Neuronal stem cell (in vitro differentiated cells): ENCODE results near the gene SEMA3E.

Source experiments
- DNase-seq: peaks from one replicate; pipeline ENCODE4 v3.0.0-alpha.2; 2013; ENCODE audit warnings: low spot score
- H2AFZ ChIP-seq: one replicate; pipeline ENCODE4 v1.6.1; 2013; ENCODE audit warnings: mild to moderate bottlenecking, low read length, inconsistent platforms
- H2AK5ac ChIP-seq: 2 replicates; pipeline ENCODE4 v1.6.1; 2013; ENCODE audit warnings: low read depth, mild to moderate bottlenecking, inconsistent platforms, low read length, moderate library complexity, mixed read lengths
- H2BK120ac ChIP-seq: 2 replicates; pipeline ENCODE4 v1.6.1; 2013; ENCODE audit warnings: low read depth, mild to moderate bottlenecking, inconsistent platforms, low read length, moderate library complexity, mixed read lengths
- H2BK12ac ChIP-seq: one replicate; pipeline ENCODE4 v1.6.1; 2013; ENCODE audit warnings: low read length, inconsistent platforms
- H2BK15ac ChIP-seq: 2 replicates; pipeline ENCODE4 v1.6.1; 2013; ENCODE audit warnings: mild to moderate bottlenecking, low read length, inconsistent platforms, mixed read lengths
- H2BK5ac ChIP-seq: one replicate; pipeline ENCODE4 v1.6.1; 2013; ENCODE audit warnings: inconsistent platforms, mild to moderate bottlenecking, low read length, moderate library complexity
- H3K14ac ChIP-seq: one replicate; pipeline ENCODE4 v1.6.1; 2013; ENCODE audit warnings: low read length, inconsistent platforms
- H3K18ac ChIP-seq: 2 replicates; pipeline ENCODE4 v1.6.1; 2013; ENCODE audit warnings: low read length, inconsistent platforms
- H3K23ac ChIP-seq: 2 replicates; pipeline ENCODE4 v1.6.1; 2013; ENCODE audit warnings: low read depth, mild to moderate bottlenecking, mixed read lengths, low read length, inconsistent platforms; ENCODE audit not compliant: poor library complexity
- H3K27ac ChIP-seq: replicated peaks from 3 replicates; pipeline ENCODE4 v1.5.1; 2013; ENCODE audit warnings: low read length, inconsistent platforms
- H3K27me3 ChIP-seq, 3 experiments: 2 replicates each; pipeline ENCODE4 v1.6.1; 2013; ENCODE audit warnings: low read length in 3 of 3, mild to moderate bottlenecking in 2 of 3, inconsistent platforms in 1 of 3, low read depth in 1 of 3, mixed read lengths in 1 of 3, moderate library complexity in 1 of 3; ENCODE audit not compliant: control insufficient read depth in 3 of 3, insufficient read depth in 3 of 3
- H3K36me3 ChIP-seq, 2 donors: replicated peaks in 1 of 2; 2 replicates each; pipeline ENCODE4 v1.6.1; 2013; ENCODE audit warnings: low read length in 2 of 2; ENCODE audit not compliant: control insufficient read depth in 2 of 2, insufficient read depth in 2 of 2
- H3K4ac ChIP-seq: 2 replicates; pipeline ENCODE4 v1.6.1; 2013; ENCODE audit warnings: inconsistent platforms, mild to moderate bottlenecking, low read length, moderate library complexity
- H3K4me1 ChIP-seq, 2 donors: 1 replicate in 1 of 2; 2 replicates in 1 of 2; pipeline ENCODE4 v1.6.1; 2013; ENCODE audit warnings: low read length in 2 of 2, low read depth in 1 of 2; ENCODE audit not compliant: control insufficient read depth in 2 of 2, insufficient read depth in 1 of 2
- H3K4me2 ChIP-seq: one replicate; pipeline ENCODE4 v1.6.1; 2013; ENCODE audit warnings: mild to moderate bottlenecking, low read length, inconsistent platforms; ENCODE audit not compliant: insufficient read depth, poor library complexity, severe bottlenecking
- H3K4me3 ChIP-seq, 2 donors: 2 replicates each; pipeline ENCODE4 v1.5.1; 2013; ENCODE audit warnings: low read length in 2 of 2, mild to moderate bottlenecking in 2 of 2, inconsistent platforms in 1 of 2, moderate library complexity in 1 of 2
- H3K79me1 ChIP-seq: one replicate; pipeline ENCODE4 v1.6.1; 2013; ENCODE audit warnings: low read depth, mild to moderate bottlenecking, inconsistent platforms, low read length, moderate library complexity
- H3K9ac ChIP-seq: one replicate; pipeline ENCODE4 v1.6.1; 2013; ENCODE audit warnings: mild to moderate bottlenecking, low read depth, low read length, inconsistent platforms; ENCODE audit not compliant: poor library complexity
- H3K9me3 ChIP-seq, 2 donors: replicated peaks in 1 of 2; 2 replicates each; pipeline versions ENCODE3 to v1.6.1; 2013; ENCODE audit warnings: low read length in 2 of 2, mild to moderate bottlenecking in 2 of 2, inconsistent platforms in 1 of 2, low read depth in 1 of 2, mixed read lengths in 1 of 2, moderate library complexity in 1 of 2; ENCODE audit not compliant: control insufficient read depth in 2 of 2, insufficient read depth in 1 of 2
- H4K8ac ChIP-seq: one replicate; pipeline ENCODE4 v1.6.1; 2013; ENCODE audit warnings: low read depth, mild to moderate bottlenecking, inconsistent platforms, low read length, moderate library complexity
- H4K91ac ChIP-seq: one replicate; pipeline ENCODE4 v1.6.1; 2013; ENCODE audit warnings: low read length, low read depth, mild to moderate bottlenecking, inconsistent platforms; ENCODE audit not compliant: poor library complexity
- WGBS, 2 donors: extraction: QIAGEN DNeasy Blood & Tissue Kit; methylation state at CpG; one replicate each; pipeline ENCODE4 v1.1.7; 2013; ENCODE audit warnings: missing lambda C conversion rate in 2 of 2, mixed read lengths in 1 of 2; ENCODE audit not compliant: insufficient read length in 2 of 2, insufficient replicate concordance in 1 of 2; ENCODE audit errors: extremely low coverage in 2 of 2; 5-methylcytosine and 5-hydroxymethylcytosine counted together

Gene SEMA3E

DNA sequence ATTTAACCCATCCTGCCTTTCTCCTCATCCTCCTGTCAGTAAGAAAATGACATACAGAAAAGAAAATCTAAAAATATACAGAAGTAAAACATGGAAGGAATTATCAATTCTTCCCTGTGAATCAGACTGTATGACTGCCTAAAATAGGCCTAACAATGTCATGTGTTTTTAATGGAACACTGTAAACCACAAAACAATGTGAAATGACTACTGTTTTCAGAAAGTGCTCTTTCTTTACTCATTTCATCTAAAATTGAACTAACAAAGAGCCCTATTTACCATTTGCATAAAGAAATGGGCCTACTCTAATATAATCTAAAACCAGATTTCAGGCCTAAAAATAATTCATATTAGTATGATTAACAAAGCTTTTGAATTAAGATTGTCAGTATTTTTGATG is 35.7 kb downstream of the SEMA3E start:
- Histone ChIP-seq H2BK12ac (no peak overlapping the region), H3K4me3 (no peak overlapping the region), H2AK5ac (no peak overlapping the region), H3K27ac (no peak overlapping the region), H3K4ac (no peak overlapping the region), H3K4me1 (peaks cover 0 to 2% of the 10 kb centered on the region in 2 donors), H2BK120ac (no peak overlapping the region), H3K23ac (no peak overlapping the region), H3K27me3 (no peaks in the 10 kb centered on the region), H3K79me1 (no peaks in the 10 kb centered on the region), H3K4me2 (no peak overlapping the region), H4K91ac (no peak overlapping the region), H3K36me3 (no peaks in the 10 kb centered on the region), H3K14ac (no peak overlapping the region), H3K18ac (no peak overlapping the region), H3K9me3 (no peaks in the 10 kb centered on the region), H2BK15ac (no peak overlapping the region), H2BK5ac (no peak overlapping the region), H3K9ac (no peak overlapping the region), H4K8ac (no peak overlapping the region), H2AFZ (no peak overlapping the region)
- DNase-seq, result no peak

DNA sequence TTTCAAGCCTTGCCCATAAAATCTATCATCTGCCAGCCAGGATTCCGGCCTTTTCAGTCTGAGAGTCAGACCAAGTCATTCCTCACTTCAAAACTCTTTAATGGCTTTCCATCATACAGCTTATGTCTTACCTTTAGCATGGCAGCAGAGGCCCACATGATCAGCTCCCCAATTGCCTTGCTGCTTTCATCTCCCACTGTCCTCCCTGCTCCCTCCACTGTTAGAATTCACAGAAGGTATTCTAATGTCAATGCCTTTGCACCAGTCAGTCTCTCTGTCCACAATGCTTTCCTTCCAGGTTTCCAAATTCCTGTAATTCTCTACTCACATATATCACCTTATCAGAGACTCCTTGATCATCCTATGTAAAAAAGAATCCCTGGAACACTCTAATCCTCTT is 37.2 kb downstream of the SEMA3E start:
- no peak overlapping the region for H3K27ac ChIP-seq
- no peak overlapping the region for H3K23ac ChIP-seq
- no peak overlapping the region for H3K14ac ChIP-seq
- H2BK15ac ChIP-seq, result no peak overlapping the region
- no peaks in the 10 kb centered on the region for H3K27me3 ChIP-seq
- H3K4me2 ChIP-seq, result no peak overlapping the region
- no peak overlapping the region for H2BK12ac ChIP-seq
- DNase-seq, result no peak
- no peak overlapping the region for H2AFZ ChIP-seq
- H3K4me1 ChIP-seq, result peaks cover 0 to 2% of the 10 kb centered on the region in 2 donors
- no peak overlapping the region for H3K4me3 ChIP-seq
- H3K9me3 ChIP-seq, result no peaks in the 10 kb centered on the region
- no peak overlapping the region for H2AK5ac ChIP-seq
- no peak overlapping the region for H4K91ac ChIP-seq
- H3K9ac ChIP-seq, result no peak overlapping the region
- H3K4ac ChIP-seq, result no peak overlapping the region
- no CpG with 5 or more reads among the region's 1 CpG for WGBS, 2 donors
- no peak overlapping the region for H4K8ac ChIP-seq
- H3K18ac ChIP-seq, result no peak overlapping the region
- no peak overlapping the region for H2BK5ac ChIP-seq
- no peaks in the 10 kb centered on the region for H3K36me3 ChIP-seq
- no peaks in the 10 kb centered on the region for H3K79me1 ChIP-seq
- no peak overlapping the region for H2BK120ac ChIP-seq

DNA sequence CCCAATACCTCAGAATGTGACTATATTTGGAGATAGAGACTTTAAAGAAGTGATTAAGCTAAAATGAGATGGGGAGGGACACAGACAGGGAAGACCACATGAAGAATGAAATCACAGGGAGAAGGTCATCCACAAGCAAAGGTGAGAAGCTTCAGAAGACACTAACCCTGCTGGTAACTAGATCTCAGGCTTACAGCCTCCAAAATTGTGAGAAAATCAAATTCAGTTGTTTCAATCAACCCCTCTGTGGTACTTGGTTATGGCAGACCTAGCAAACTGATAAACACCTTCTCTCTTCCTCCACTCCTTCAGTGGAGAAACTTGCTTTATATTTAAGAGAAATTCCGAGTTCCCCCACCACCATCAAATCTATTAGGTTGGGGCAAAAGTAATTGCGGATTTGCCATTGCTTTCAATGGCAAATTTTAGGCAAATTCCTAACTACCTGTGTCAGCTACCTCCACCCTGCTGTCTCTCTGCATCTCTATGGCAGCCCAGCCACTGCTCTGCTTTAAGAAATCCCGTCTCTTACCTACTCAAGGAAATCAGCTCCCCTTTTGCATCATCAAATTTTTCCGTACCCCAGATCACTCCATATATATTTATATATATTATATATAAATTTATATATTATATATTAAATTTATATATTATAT is 38.2 kb downstream of the SEMA3E start:
- H3K4me2 ChIP-seq, result no peak overlapping the region
- no peak overlapping the region for H2AFZ ChIP-seq
- WGBS, 2 donors, result no CpG with 5 or more reads among the region's 4 CpGs
- no peak overlapping the region for H3K23ac ChIP-seq
- no peak overlapping the region for H3K4ac ChIP-seq
- no peak overlapping the region for H4K8ac ChIP-seq
- no peak overlapping the region for H3K27ac ChIP-seq
- H2BK120ac ChIP-seq, result no peak overlapping the region
- no peak overlapping the region for H3K14ac ChIP-seq
- H3K27me3 ChIP-seq, result no peaks in the 10 kb centered on the region
- H2AK5ac ChIP-seq, result no peak overlapping the region
- no peak overlapping the region for H4K91ac ChIP-seq
- no peaks in the 10 kb centered on the region for H3K9me3 ChIP-seq
- H3K4me3 ChIP-seq, result no peak overlapping the region
- no peak overlapping the region for H2BK15ac ChIP-seq
- no peak overlapping the region for H3K18ac ChIP-seq
- H3K9ac ChIP-seq, result no peak overlapping the region
- no peak overlapping the region for H2BK12ac ChIP-seq
- no peak for DNase-seq
- H2BK5ac ChIP-seq, result no peak overlapping the region
- no peaks in the 10 kb centered on the region for H3K79me1 ChIP-seq
- no peaks in the 10 kb centered on the region for H3K36me3 ChIP-seq
- H3K4me1 ChIP-seq, result peaks cover 0 to 2% of the 10 kb centered on the region in 2 donors

DNA sequence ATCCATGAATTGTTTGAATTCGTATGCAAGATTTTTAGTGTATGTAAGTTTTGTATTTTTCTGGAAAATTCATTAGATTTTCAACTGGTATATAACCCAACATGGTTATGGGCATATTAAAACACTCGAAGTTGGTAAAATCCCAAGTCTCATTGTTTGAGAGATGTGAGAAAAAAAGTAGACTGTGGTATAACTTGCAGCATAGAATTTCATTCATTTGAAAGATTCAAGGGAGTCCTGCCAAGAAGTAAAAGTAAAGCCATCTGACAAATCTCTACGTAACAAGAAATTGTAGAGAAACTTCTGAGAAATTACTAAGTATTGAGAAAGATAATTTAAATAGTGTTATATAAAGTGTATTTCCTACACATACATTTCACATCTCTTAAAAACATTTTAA is 40.2 kb downstream of the SEMA3E start:
- Histone ChIP-seq H4K91ac (no peak overlapping the region), H3K27ac (no peak overlapping the region), H2BK12ac (no peak overlapping the region), H3K9me3 (no peaks in the 10 kb centered on the region), H3K14ac (no peak overlapping the region), H3K4ac (no peak overlapping the region), H3K4me1 (peaks cover 0 to 2% of the 10 kb centered on the region in 2 donors), H4K8ac (no peak overlapping the region), H3K4me3 (no peak overlapping the region), H3K27me3 (no peaks in the 10 kb centered on the region), H3K36me3 (no peaks in the 10 kb centered on the region), H3K9ac (no peak overlapping the region), H2AFZ (no peak overlapping the region), H3K79me1 (no peaks in the 10 kb centered on the region), H2BK15ac (no peak overlapping the region), H3K4me2 (no peak overlapping the region), H2AK5ac (no peak overlapping the region), H3K18ac (no peak overlapping the region), H3K23ac (no peak overlapping the region), H2BK5ac (no peak overlapping the region), H2BK120ac (no peak overlapping the region)
- no peak for DNase-seq
- no CpG with 5 or more reads among the region's 3 CpGs for WGBS, 2 donors
